NCI-H2081 (cell line): Measurements from ENCODE around the gene PHRF1.

Source experiments
- DNase-seq, 2 experiments: peaks; one replicate each; lab custom pipeline; 2025; lab: John Stamatoyannopoulos, UW

PHRF1 gene, protein sequence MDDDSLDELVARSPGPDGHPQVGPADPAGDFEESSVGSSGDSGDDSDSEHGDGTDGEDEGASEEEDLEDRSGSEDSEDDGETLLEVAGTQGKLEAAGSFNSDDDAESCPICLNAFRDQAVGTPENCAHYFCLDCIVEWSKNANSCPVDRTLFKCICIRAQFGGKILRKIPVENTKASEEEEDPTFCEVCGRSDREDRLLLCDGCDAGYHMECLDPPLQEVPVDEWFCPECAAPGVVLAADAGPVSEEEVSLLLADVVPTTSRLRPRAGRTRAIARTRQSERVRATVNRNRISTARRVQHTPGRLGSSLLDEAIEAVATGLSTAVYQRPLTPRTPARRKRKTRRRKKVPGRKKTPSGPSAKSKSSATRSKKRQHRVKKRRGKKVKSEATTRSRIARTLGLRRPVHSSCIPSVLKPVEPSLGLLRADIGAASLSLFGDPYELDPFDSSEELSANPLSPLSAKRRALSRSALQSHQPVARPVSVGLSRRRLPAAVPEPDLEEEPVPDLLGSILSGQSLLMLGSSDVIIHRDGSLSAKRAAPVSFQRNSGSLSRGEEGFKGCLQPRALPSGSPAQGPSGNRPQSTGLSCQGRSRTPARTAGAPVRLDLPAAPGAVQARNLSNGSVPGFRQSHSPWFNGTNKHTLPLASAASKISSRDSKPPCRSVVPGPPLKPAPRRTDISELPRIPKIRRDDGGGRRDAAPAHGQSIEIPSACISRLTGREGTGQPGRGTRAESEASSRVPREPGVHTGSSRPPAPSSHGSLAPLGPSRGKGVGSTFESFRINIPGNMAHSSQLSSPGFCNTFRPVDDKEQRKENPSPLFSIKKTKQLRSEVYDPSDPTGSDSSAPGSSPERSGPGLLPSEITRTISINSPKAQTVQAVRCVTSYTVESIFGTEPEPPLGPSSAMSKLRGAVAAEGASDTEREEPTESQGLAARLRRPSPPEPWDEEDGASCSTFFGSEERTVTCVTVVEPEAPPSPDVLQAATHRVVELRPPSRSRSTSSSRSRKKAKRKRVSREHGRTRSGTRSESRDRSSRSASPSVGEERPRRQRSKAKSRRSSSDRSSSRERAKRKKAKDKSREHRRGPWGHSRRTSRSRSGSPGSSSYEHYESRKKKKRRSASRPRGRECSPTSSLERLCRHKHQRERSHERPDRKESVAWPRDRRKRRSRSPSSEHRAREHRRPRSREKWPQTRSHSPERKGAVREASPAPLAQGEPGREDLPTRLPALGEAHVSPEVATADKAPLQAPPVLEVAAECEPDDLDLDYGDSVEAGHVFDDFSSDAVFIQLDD (N-terminal part only)

GRCh38 chr11:575996-576768, at the start of gene PHRF1:
Gene PHRF1 (plus strand): TSS chr11:576470. CDS start chr11:581513, 5,043 bp downstream.
- peak; percentile 93 to 94 for DNase-seq

DNA sequence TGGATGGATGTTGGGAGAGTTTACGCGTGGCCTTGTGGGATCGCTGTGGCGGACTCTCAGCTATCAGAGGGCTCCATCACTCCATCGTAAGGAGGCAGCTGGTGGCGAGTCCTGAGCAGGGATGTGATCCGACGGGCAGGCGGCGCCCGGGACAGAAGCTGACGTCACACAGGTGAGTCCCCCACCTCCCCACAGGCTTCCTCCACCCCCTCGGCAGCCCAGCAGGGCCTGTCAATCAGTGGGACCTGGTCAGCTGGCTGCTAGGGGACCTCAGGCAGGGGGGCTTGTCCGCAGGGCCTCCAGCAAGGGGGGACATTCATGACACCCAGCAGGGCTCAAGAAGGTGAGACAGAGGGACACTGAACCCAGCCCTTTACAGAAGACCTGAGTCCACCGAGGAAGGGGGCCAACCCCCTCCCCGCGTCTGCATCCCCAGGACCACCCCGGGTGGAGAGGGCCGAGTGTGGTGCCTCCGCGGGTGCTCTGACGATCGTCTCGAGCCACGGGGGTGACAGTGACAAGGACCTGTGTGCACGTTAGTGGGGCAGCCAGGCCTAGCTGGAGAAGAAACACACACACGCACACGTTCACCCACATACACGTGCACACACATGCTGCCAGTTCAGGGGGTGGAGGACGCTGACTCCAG, 48.0 kb upstream of the PHRF1 start:
- no peak for DNase-seq

DNA sequence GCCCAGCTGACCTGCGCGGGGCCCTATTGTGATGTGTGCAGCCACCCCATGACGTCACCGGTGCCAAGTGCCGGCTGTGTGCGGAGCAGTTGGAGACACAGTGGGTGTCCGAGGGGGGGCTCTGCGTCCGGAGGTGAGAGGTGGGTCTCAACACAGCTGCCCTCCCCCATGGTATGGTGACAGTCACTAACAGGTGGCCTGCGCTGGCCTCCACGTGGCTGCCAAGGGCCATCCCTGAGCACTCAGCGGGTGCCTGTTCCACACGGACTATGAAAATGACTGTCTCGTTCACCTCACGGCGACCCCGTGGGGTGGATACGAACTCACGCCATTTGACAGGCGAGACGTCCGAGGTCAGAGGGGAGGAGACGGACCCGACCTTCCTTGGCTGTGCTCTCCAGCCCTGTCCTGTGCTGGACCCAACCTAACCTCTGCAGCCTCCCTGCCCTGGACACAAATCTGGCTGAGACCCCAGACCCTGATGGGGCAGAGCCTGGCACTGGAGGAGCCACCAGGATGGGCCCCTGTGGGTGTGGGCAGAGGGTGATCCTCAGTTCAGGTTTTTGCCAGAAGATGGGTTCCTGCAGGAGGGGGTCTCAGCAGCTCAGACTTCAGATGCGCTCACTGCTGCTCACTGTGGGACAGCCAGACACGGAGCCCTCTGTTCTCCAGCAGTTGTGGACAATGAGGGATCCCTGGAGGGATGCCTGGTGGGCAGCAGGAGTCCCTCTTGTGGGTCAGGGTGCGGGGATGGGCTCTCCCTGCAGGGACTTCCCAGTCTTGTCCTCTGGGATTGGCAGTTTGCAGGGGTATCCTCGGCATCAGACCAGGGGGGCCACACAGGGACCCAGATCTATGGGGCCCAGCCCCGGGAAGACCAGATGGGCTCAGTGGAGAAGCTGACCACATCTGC, 47.2 kb upstream of the PHRF1 start:
- DNase-seq: peak in 1 of 2 experiments; percentile 35

- DNase-seq: no peak
Observed at GRCh38 chr11:529728-530411, 46.4 kb upstream of the PHRF1 start.

DNA sequence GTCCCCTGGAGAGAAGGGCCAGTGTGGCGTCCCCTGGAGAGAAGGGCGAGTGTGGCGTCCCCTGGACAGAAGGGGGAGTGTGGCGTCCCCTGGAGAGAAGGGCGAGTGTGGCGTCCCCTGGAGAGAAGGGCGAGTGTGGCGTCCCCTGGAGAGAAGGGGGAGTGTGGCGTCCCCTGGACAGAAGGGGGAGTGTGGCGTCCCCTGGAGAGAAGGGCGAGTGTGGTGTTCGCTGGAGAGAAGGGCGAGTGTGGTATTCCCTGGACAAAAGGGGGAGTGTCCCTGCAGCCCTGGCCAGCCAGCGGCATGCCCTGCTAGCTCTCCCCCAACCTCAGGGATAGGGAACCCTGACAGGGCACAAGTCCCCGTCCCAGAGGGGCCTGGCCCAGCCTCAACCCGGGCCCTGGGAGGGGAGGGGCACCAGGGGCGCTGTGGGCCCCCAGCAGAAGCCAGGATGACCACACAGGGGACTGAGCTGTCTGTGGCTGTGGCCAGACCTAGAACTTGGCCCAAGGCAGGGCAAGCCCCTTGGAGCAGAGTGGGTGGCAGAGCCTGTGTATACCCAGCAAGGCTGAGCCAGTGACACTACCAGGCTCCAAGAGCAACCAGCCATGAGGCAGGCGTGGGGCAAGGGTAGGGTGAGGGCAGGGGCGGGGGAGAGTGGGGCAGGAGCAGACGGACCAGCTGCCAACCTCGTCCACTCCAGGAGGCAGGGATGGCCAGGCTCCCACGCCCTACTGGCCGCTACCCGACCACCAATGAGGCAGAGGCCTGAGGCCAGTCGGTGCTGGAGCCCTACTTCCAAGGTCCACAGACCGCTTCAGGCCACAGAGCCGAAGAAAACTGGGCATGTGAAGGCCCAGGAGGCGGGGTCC, 45.1 kb upstream of the PHRF1 start:
- no peak for DNase-seq

GRCh38 chr11:531919-532526, 44.2 kb upstream of the PHRF1 start:
- no peak for DNase-seq

DNA sequence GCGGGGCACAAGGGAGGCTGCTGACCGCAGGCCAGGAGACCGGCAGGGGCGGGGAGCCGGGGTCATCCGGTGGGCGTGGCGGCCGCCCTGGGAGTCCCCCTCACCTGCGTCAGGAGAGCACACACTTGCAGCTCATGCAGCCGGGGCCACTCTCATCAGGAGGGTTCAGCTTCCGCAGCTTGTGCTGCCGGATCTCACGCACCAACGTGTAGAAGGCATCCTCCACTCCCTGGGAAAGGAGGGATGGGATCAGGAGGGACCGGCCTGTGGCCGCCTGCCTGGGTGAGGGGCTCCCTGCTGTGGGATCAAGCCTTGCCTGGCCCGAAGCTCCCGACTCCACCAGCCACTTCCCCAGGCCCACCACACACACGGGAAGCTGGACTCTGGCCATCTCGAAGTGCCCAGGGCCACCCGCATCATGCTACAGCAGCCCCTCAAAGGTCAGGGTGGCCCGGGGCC, 43.7 kb upstream of the PHRF1 start:
- no peak for DNase-seq

- DNase-seq: no peak
Observed at GRCh38 chr11:532986-533585, 43.2 kb upstream of the PHRF1 start.

DNA sequence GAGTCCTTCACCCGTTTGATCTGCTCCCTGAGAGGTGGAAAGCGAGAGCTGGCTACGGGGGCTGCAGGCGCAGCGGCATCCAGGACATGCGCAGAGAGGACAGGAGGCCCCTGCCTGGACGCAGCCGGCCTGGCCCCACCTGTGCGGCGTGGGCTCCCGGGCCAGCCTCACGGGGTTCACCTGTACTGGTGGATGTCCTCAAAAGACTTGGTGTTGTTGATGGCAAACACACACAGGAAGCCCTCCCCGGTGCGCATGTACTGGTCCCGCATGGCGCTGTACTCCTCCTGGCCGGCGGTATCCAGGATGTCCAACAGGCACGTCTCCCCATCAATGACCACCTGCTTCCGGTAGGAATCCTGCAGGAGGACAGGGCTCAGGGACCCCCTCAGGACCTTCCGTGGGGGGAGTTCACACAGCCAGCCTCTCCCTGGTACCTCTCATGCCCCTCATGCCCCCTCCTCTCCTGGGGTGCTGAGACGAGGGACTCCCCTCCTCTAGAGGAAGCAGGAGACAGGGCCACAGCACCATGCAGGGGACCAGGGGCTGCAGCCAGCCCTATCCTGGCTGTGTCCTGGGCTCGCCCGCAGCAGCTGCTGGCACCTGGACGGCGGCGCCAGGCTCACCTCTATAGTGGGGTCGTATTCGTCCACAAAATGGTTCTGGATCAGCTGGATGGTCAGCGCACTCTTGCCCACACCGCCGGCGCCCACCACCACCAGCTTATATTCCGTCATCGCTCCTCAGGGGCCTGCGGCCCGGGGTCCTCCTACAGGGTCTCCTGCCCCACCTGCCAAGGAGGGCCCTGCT, 42.5 kb upstream of the PHRF1 start:
- no peak for DNase-seq

GRCh38 chr11:534396-535209, 41.7 kb upstream of the PHRF1 start:
- DNase-seq: peak in 1 of 2 experiments; percentile 70

- DNase-seq: peak in 1 of 2 experiments; percentile 57
Observed at GRCh38 chr11:535210-535518, 41.1 kb upstream of the PHRF1 start.

DNA sequence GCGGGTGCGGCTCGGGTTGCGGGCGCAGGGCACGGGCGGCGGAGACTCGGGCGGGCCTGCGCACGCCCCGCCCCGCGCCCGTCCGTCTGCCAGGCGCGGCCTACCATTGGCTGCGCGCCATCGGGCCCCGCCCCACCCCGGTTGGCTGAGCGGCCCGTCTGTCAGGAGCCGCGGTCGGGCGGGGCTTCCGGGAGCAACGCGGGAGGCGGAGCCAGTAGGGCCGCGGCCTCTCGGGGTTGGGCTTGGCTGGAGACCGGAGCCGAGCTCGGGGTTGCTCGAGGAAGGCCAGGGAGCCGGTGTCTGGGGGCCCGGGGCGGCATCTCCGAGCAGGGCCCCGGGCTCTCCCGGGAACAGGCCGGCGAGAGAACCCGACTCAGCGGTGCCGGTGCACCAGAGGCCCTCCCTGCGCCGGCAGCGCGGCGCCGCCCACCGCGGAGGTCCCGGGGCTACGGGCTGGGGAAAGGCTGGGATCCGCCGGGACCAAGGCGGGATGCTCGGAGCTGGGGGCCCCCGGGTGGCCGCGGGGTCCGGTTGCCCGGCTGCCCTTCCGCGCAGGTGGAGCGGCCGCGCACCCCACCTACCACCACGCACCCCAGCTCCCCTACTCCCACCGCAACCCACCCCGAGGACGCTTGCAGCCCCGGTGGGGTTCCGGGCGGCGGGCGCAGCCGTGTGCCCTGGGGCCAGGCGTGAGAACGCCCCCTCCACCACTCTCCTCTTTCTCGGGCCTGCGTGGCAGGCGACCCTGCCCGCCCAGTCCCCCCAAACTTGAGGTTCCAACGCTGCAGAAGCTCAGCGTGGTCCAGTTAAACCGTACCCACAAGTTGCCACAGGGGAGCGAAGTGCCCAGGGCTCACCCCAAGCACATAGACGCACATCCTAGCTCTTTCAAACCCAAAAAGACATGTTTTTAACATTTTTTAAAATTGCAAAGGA, 40.5 kb upstream of the PHRF1 start, which contains the start of gene HRAS:
HRAS (minus strand) TSS at position 58 of the 936 bp plus-strand sequence.
- peak; percentile 96 to 97 for DNase-seq

DNA sequence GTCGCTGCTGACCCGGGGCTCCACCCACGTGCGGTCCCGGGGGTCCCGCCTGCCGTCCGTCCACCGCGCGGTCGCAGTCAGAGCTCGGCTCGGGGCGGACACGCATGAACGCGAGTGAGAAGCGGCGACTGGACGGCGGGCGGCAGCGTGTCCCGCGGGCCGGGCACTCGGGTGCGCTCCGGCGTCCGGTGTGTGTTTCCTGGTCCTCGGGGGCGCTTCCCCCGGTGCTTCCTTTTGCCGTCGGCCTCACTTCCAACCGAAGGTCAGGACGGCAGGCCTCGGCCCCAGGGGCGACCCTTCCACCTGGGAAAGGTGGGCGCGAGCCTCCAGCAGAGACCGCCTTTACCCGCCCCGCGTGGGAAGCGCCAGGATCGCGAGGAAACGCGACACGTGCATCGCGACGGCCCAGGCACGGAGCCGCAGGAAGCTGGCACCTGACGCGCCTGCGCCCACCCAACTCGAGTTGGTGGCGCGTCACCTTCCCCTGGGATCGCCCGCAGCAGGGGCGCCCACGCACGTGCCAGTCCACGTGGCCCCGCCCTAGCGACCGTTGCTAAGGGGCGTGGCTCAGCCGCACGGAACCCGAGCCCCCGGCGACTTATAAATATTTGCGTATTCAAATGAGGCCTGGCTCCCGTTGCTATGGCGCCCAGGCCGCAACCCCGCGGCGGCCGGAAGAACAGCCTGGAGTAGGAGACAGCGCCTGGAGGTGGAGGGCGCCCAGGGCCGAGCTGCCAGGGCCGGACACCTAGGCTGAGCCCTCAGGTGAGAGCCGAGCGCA, 39.2 kb upstream of the PHRF1 start, which contains the start of gene LRRC56:
LRRC56 (plus strand) TSS at position 687 of the 781 bp plus-strand sequence. CDS start 3,158 bp downstream, outside the sequence.
- peak; percentile 94 for DNase-seq
